Measurements from ENCODE around the gene DNAJC11.

Gene DNAJC11

DNA sequence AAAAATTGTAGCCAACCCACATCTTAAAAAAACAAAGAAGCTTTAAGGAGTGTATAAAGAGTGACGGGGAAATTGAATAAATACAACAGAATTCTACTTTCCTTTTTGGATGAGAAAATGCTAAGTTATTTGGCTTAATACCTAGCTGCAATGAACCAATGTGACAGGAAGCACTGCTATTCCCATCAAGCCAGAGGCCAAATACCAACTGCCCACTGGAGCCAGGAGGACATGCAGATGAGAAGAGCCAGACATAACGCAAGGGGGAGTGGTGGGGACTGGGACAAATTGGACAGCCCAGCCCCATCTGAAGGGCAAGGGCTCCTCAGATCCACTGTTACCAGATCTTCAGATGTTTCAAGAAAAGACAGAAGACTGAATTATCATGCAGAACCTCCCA, 25.7 kb downstream of the DNAJC11 start:
- TF ChIP-seq CTCF (IDR thresholded peaks at IDR 0.05; ENCODE audit: low read depth, low read length), result no peak
- Histone ChIP-seq H3K9me3 (no peaks in the 10 kb centered on the region), H3K4me3 (ENCODE audit: low read depth, low read length) (no peak overlapping the region), H3K36me3 (peaks cover 11% of the 10 kb centered on the region), H3K4me1 (peaks cover 4% of the 10 kb centered on the region), H3K27me3 (no peaks in the 10 kb centered on the region)
- DNase-seq, result no peak

DNA sequence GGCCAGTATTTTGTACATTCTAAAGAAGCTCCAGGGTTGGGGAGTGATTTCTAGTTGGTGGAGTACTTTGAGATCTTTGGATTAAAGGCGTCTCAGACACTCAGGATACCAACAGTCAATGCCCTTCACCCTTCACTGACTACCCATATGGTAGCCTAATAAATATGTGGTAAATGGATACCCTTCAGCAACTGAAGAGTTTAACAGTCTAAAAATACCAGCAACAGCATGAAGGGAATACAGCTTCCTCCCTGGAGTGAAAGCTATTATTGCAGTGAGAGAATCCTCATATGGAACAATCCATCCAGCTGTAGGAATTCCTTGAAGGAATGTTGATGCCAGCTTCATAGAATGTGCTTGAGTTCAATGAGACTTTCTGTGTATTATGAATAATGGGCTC, 26.8 kb downstream of the DNAJC11 start:
- TF ChIP-seq CTCF (IDR thresholded peaks at IDR 0.05; ENCODE audit: low read depth, low read length), result no peak
- H3K9me3 ChIP-seq, result no peaks in the 10 kb centered on the region
- H3K36me3 ChIP-seq, result peaks cover 11% of the 10 kb centered on the region
- no peaks in the 10 kb centered on the region for H3K27me3 ChIP-seq
- DNase-seq, result no peak
- H3K4me3 ChIP-seq (ENCODE audit: low read depth, low read length), result no peak overlapping the region
- peaks cover 4% of the 10 kb centered on the region for H3K4me1 ChIP-seq

DNA sequence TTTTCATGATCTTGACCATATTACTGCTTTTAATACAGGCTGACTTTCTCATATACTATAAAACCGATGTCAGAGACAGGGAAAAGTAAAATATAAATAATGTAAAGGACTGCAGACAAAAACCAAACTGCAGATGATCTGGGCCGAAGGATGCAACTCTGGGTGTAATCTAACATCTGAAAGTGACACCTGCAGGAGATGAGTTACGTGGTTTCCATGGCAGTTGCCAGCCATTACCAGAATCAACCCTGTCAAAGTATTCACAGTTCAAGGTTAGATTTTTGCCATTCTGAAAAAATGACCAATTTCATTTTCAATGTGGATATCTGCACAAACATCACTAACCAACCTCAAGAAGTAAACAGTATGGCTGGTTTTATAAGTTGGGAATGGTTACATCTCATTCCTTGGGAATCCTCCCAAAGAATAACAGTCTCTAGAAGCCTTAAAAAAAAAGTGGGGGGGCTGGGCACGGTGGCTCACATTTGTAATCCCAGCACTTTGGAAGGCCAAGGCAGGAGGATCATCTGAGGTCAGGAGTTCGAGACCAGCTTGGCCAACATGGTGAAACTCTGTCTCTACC, 27.7 kb downstream of the DNAJC11 start:
- no peak for DNase-seq
- Histone ChIP-seq H3K4me3 (ENCODE audit: low read depth, low read length) (no peak overlapping the region), H3K4me1 (peaks cover 4% of the 10 kb centered on the region), H3K9me3 (no peaks in the 10 kb centered on the region), H3K27me3 (no peaks in the 10 kb centered on the region), H3K36me3 (peaks cover 4% of the 10 kb centered on the region)
- TF ChIP-seq CTCF (IDR thresholded peaks at IDR 0.05; ENCODE audit: low read depth, low read length), result no peak

- Histone ChIP-seq H3K9me3 (no peaks in the 10 kb centered on the region), H3K36me3 (peaks cover 6% of the 10 kb centered on the region), H3K4me3 (ENCODE audit: low read depth, low read length) (no peak overlapping the region), H3K4me1 (peaks cover 4% of the 10 kb centered on the region), H3K27me3 (no peaks in the 10 kb centered on the region)
- no peak for TF ChIP-seq CTCF (IDR thresholded peaks at IDR 0.05; ENCODE audit: low read depth, low read length)
- peak; percentile 72 for DNase-seq
Measured at GRCh38 chr1:6672558-6672957, 29.1 kb downstream of the DNAJC11 start.

GRCh38 chr1:6668503-6668902, 33.1 kb downstream of the DNAJC11 start:
- Histone ChIP-seq H3K9me3 (no peaks in the 10 kb centered on the region), H3K36me3 (peaks cover 11% of the 10 kb centered on the region), H3K4me1 (peaks cover 2% of the 10 kb centered on the region; the same call in 1 of the 2 replicates), H3K27me3 (no peaks in the 10 kb centered on the region), H3K4me3 (ENCODE audit: low read depth, low read length) (no peak overlapping the region)
- DNase-seq, result no peak
- no peak for TF ChIP-seq CTCF (IDR thresholded peaks at IDR 0.05; ENCODE audit: low read depth, low read length)

GRCh38 chr1:6667139-6667538, 34.5 kb downstream of the DNAJC11 start:
- Histone ChIP-seq H3K4me3 (ENCODE audit: low read depth, low read length) (no peak overlapping the region), H3K4me1 (no peaks in the 10 kb centered on the region; the same call in 1 of the 2 replicates), H3K36me3 (peaks cover 11% of the 10 kb centered on the region), H3K9me3 (no peaks in the 10 kb centered on the region), H3K27me3 (no peaks in the 10 kb centered on the region)
- no peak for TF ChIP-seq CTCF (IDR thresholded peaks at IDR 0.05; ENCODE audit: low read depth, low read length)
- peak; percentile 13 for DNase-seq

Measured in BE2C (cell line).